IMR-90 (cell line): ENCODE data around the gene DENND2D. TPM values are rescaled to one million over a fixed set of nuclear protein-coding genes. Genes with fewer than 3 reads are reported as not detected.
A peak's percentile ranks its signal among the peaks of the same experiment; 100 is the strongest.
"Not testable (repeated sequence)": the region's sequence is repeated elsewhere in the genome, so short reads cannot be mapped to it uniquely, and the experiment has no call there.

Experiments
- ATAC-seq: fragments of 200-7000 bp; cut with Tn5 transposase; 2 replicates; pipeline ENCODE4 v1.9.1; 2020; ENCODE audit warnings: low read depth, mild to moderate bottlenecking, moderate library complexity
- BruUV-seq: library from RNA; stranded (reverse); fragments of 400-500 nt; replicated peaks from 2 replicates; lab custom pipeline; 2021; lab: Mats Ljungman, UMichigan
- CTCF ChIA-PET: fragments of 300-600 bp; formaldehyde crosslinking; extraction: SDS; loops from one replicate; lab custom pipeline; 2021; ENCODE audit warnings: antibody characterized with exemption; lab: Yijun Ruan, JAX
- POLR2A ChIA-PET: fragments of 300-600 bp; sonication (Branson Sonifier 250); formaldehyde crosslinking; loops from one replicate; lab custom pipeline; 2022; ENCODE audit warnings: antibody characterized with exemption; ENCODE audit not compliant: unreplicated experiment; lab: Charles Lee
- DNase-seq: peaks from one replicate; pipeline ENCODE4 v3.0.0; 2013
- H2AFZ ChIP-seq: replicated peaks from 2 replicates; pipeline ENCODE3; 2013; ENCODE audit warnings: low read length, mild to moderate bottlenecking; ENCODE audit not compliant: poor library complexity
- H2AK5ac ChIP-seq: 2 replicates; pipeline ENCODE4 v1.6.1; 2013; ENCODE audit warnings: low read depth, low read length, inconsistent platforms
- H2AK9ac ChIP-seq: replicated peaks from 2 replicates; pipeline ENCODE3; 2013; ENCODE audit warnings: mild to moderate bottlenecking, low read depth, low read length, moderate library complexity; ENCODE audit not compliant: poor library complexity
- H2BK120ac ChIP-seq: 2 replicates; pipeline ENCODE4 v1.6.1; 2013; ENCODE audit warnings: low read depth, low read length, inconsistent platforms
- H2BK15ac ChIP-seq: 3 replicates; pipeline ENCODE4 v1.6.1; 2013; ENCODE audit warnings: low read depth, low read length, inconsistent platforms
- H2BK20ac ChIP-seq: 2 replicates; pipeline ENCODE4 v1.6.1; 2013; ENCODE audit warnings: low read depth, mild to moderate bottlenecking, inconsistent platforms, low read length, moderate library complexity
- H2BK5ac ChIP-seq: 2 replicates; pipeline ENCODE4 v1.6.1; 2013; ENCODE audit warnings: mild to moderate bottlenecking, low read depth, low read length, inconsistent platforms; ENCODE audit not compliant: poor library complexity, severe bottlenecking
- H3K14ac ChIP-seq: replicated peaks from 2 replicates; pipeline ENCODE4 v1.6.1; 2013; ENCODE audit warnings: low read depth, low read length, inconsistent platforms
- H3K18ac ChIP-seq: 2 replicates; pipeline ENCODE4 v1.6.1; 2013; ENCODE audit warnings: low read depth, low read length, control low read depth
- H3K23ac ChIP-seq: 2 replicates; pipeline ENCODE4 v1.6.1; 2013; ENCODE audit warnings: low read depth, low read length, inconsistent platforms
- H3K27ac ChIP-seq: 2 replicates; pipeline ENCODE4 v1.5.1; 2013; ENCODE audit warnings: mild to moderate bottlenecking, control low read depth, low read length; ENCODE audit not compliant: insufficient read depth
- H3K27me3 ChIP-seq: 2 replicates; pipeline ENCODE4 v1.6.1; 2013; ENCODE audit warnings: low read length; ENCODE audit not compliant: control insufficient read depth, insufficient read depth
- H3K36me3 ChIP-seq: 2 replicates; pipeline ENCODE4 v1.6.1; 2013; ENCODE audit warnings: low read length, mixed read lengths; ENCODE audit not compliant: control insufficient read depth, insufficient read depth
- H3K4ac ChIP-seq: 2 replicates; pipeline ENCODE4 v1.6.1; 2013; ENCODE audit warnings: low read depth, low read length, inconsistent platforms
- H3K4me1 ChIP-seq: 2 replicates; pipeline ENCODE4 v1.6.1; 2013; ENCODE audit warnings: low read length, mixed read lengths; ENCODE audit not compliant: control insufficient read depth, insufficient read depth
- H3K4me2 ChIP-seq: 2 replicates; pipeline ENCODE4 v1.6.1; 2013; ENCODE audit warnings: low read depth, mild to moderate bottlenecking, control low read depth, low read length, moderate library complexity
- H3K4me3 ChIP-seq: 2 replicates; pipeline ENCODE4 v1.5.1; 2013; ENCODE audit warnings: low read depth, mild to moderate bottlenecking, control low read depth, low read length, moderate library complexity; ENCODE audit not compliant: insufficient read depth
- H3K56ac ChIP-seq: 2 replicates; pipeline ENCODE4 v1.6.1; 2013; ENCODE audit warnings: low read length, inconsistent platforms; ENCODE audit not compliant: insufficient read depth; ENCODE audit errors: extremely low read depth
- H3K79me1 ChIP-seq, 2 experiments: 2 replicates each; pipeline ENCODE4 v1.6.1; 2013; ENCODE audit warnings: low read length in 2 of 2, inconsistent platforms in 1 of 2, low read depth in 1 of 2
- H3K9ac ChIP-seq: 2 replicates; pipeline ENCODE4 v1.6.1; 2013; ENCODE audit warnings: low read depth, low read length, control low read depth
- H3K9me1 ChIP-seq: 2 replicates; pipeline ENCODE4 v1.6.1; 2013; ENCODE audit warnings: low read length, inconsistent platforms; ENCODE audit not compliant: insufficient read depth
- H3K9me3 ChIP-seq: 2 replicates; pipeline ENCODE4 v1.6.1; 2013; ENCODE audit warnings: low read length; ENCODE audit not compliant: control insufficient read depth, insufficient read depth
- H4K20me1 ChIP-seq: 2 replicates; pipeline ENCODE4 v1.6.1; 2013; ENCODE audit warnings: low read length, inconsistent platforms; ENCODE audit not compliant: insufficient read depth
- H4K5ac ChIP-seq: 2 replicates; pipeline ENCODE4 v1.6.1; 2013; ENCODE audit warnings: mild to moderate bottlenecking, low read depth, low read length, control low read depth
- H4K8ac ChIP-seq, 2 experiments: 2 replicates each; pipeline ENCODE4 v1.6.1; 2013; ENCODE audit warnings: low read depth in 2 of 2, low read length in 2 of 2, control low read depth in 1 of 2, inconsistent platforms in 1 of 2
- H4K91ac ChIP-seq: 2 replicates; pipeline ENCODE4 v1.6.1; 2013; ENCODE audit warnings: low read depth, low read length, inconsistent platforms; ENCODE audit not compliant: insufficient read depth
- whole genome bisulfite sequencing, 2 experiments: methylation state at CpG; one replicate each; pipeline versions ENCODE4 v1.1.5 to v1.1.7; 2013; ENCODE audit warnings: missing lambda C conversion rate in 2 of 2; ENCODE audit not compliant: insufficient read length in 1 of 2; ENCODE audit errors: extremely low coverage in 2 of 2; 5-methylcytosine and 5-hydroxymethylcytosine counted together
- dilution Hi-C: fragments of 300-500 bp; cut with HindIII; formaldehyde crosslinking; loops from one replicate; pipeline ENCODE4 v1.14.3; 2018; ENCODE audit warnings: low sequenced_read_pairs; ENCODE audit not compliant: unreplicated experiment
- in situ Hi-C: fragments of 300-500 bp; cut with MboI; formaldehyde crosslinking; loops from 3 replicates; pipeline ENCODE4 v1.14.3; 2019; ENCODE audit warnings: low sequenced_read_pairs, inconsistent platforms, mixed read lengths
- intact Hi-C: fragments of 100-400 bp; cut with micrococcal nuclease; formaldehyde crosslinking; loops from 2 replicates; pipeline ENCODE4 v1.10.0; 2022
- polyA plus RNA-seq, 3 experiments: library from polyadenylated mRNA; depleted of rRNA; stranded (reverse); fragments of >200 nt; gene quantifications; 2 replicates each; pipeline ENCODE4 v1.2.3, GENCODE V29; 2012; ENCODE audit warnings: low replicate concordance in 1 of 3
- total RNA-seq: library from RNA; depleted of rRNA; stranded (reverse); fragments of >200 nt; gene quantifications from 2 replicates; pipeline ENCODE4 v1.2.3, GENCODE V29; 2012

Gene DENND2D
- total and polyA plus RNA-seq, 2 of the 4 experiments (the other 2 are of a cell fraction): 0.86 to 0.90 TPM

GRCh38 chr1:111215285-111215684 is 14.8 kb upstream of the DENND2D start:
- H3K36me3 ChIP-seq, H3K27me3 ChIP-seq, H2AFZ ChIP-seq, H3K9ac ChIP-seq, H2BK5ac ChIP-seq, intact Hi-C loops, H2BK15ac ChIP-seq, H2AK5ac ChIP-seq, H4K20me1 ChIP-seq, H3K23ac ChIP-seq, H3K4me1 ChIP-seq, H3K27ac ChIP-seq, ATAC-seq, BruUV-seq, DNase-seq, H3K9me1 ChIP-seq, dilution Hi-C loops, H3K56ac ChIP-seq, H3K4me2 ChIP-seq, in situ Hi-C loops, H3K79me1 ChIP-seq, H2AK9ac ChIP-seq, H3K4me3 ChIP-seq, H3K9me3 ChIP-seq, H3K14ac ChIP-seq, POLR2A ChIA-PET: not testable (repeated sequence)
- H3K4ac ChIP-seq: peak overlapping the region; percentile 80; the same call in 1 of the 2 replicates
- H4K8ac ChIP-seq: peak overlapping the region in 1 of 2 experiments; percentile 74; a peak in 3 of 4 replicates
- CTCF ChIA-PET: interaction anchor here (0.5 kb wide), 1 partner anchor 421 kb away, joined by 5 read pairs; no protein-coding TSS in a partner anchor
- 75% methylated on average over 1 of the region's 2 CpGs; no CpG with 5 or more reads in 1 of the 2 experiments for WGBS, 2 experiments
- peak overlapping the region; percentile 95 for H3K18ac ChIP-seq
- H2BK20ac ChIP-seq: peak overlapping the region; percentile 92; the same call in 1 of the 2 replicates
- H4K91ac ChIP-seq: peak overlapping the region; percentile 82; the same call in 1 of the 2 replicates
- H2BK120ac ChIP-seq: peak overlapping the region; percentile 94
- H4K5ac ChIP-seq: peak overlapping the region; percentile 93
